GM15510 (cell line): ENCODE measurements around the gene PBLD.

Source experiments
- POLR2A ChIP-seq: IDR thresholded peaks from 3 replicates; pipeline ENCODE4 v1.6.1; 2011; ENCODE audit warnings: borderline replicate concordance; ENCODE audit not compliant: insufficient read length; ENCODE audit errors: extremely low read depth

Gene PBLD

DNA sequence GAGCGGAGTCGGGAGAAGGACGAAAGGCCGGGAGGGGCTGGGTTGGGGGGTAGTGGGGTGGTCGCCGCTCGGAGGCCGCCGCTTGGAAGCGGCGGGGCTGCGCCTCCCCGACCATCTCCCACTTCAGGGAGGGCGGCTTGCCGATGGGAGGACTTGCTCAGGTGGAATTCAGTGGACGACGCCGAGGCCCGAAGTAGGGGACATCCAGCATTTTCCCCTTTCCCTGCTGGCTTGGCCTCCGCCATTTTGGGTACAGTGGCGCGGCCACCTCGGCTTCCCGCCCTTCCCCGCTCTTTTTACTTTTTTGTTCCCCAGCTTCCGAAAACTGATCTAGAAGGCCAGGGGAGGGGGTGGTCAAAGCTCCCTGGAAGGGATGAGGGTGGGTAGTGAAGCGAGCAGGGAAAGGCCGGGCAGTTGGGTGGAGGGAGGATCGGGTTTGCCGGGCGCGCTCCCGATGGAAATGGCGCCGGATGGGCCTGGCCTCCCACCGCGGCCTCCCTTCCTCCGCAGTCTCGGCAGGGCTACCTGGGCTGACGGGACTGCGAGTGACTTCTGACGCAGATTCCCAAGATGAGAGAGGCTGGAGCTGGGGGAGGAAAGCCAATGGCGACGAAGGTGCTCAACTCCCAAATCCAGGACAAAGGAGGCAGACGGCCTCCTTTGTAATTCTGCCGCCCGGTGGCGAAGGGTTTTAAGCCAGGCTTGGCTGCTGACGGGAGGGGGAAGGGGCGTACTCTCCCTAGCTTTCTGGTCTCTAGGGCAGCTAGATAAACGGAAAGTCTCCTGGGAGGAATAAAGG lies at the start of gene PBLD:
Gene PBLD (minus strand): TSS at position 670 of the 799 bp plus-strand sequence. CDS start 26,084 bp downstream, outside the sequence.
- TF ChIP-seq POLR2A: peak; percentile 45

- TF ChIP-seq POLR2A: no peak
These were observed 38.9 kb upstream of the PBLD start for GRCh38 chr10:68371604-68372003.

DNA sequence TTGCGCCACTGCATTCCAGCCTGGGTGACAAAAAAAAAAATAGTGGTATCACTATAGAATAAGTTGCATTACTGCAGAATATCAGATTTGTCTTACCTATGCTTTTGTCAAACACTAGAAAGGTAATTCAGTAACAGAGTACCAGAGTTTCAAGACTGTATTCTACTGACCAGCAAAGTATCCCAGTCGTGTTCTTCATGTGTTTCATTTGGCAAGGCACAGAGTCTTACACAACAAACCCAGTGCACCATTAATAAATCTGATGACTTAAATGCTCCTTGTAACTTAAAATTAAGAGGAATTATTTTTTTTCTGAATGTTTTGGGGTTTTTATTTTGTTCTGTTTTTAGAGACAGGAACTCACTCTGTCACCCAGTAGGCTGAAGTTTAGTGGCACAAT lies 34.4 kb upstream of the PBLD start:
- TF ChIP-seq POLR2A: no peak

- TF ChIP-seq POLR2A: no peak
These were observed 33.9 kb upstream of the PBLD start for GRCh38 chr10:68366600-68366999.

- no peak for TF ChIP-seq POLR2A
These were observed 32.9 kb upstream of the PBLD start for GRCh38 chr10:68365611-68366010.

- no peak for TF ChIP-seq POLR2A
These were observed 31.6 kb upstream of the PBLD start for GRCh38 chr10:68364101-68364886.

DNA sequence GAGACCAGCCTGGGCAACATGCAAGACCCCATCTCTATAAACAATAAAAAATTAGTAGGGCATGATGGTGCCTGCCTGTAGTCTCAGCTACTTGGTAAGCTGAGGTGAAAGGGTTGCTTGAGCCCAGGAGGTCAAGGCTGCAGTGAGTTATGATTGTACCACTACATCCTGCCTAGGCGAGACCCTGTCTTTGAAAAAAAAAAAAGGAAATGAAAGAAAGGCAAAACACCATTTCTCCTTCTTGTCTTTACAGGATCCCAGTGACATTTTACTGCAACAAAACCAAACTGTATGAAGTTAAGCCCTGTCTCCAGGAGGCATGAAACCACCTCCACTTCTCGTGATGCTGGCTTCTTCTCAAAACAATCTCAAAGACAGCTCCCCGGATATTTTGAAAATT lies 29.9 kb upstream of the PBLD start:
- no peak for TF ChIP-seq POLR2A

DNA sequence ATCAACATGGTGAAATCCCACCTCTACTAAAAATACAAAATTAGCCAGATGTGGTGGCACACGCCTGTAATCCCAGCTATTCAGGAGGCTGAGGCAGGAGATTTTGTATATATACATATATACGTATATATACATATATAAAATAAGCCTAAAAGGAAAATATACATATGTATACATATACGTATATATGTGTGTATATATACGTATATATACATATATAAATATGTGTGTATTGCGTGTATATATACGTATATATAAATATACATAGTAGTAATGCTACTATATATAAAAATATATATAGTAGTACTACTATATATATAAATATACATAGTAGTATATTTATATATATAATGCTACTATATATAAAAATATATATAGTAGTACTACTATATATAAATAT lies 26.5 kb upstream of the PBLD start:
- TF ChIP-seq POLR2A: no peak

GRCh38 chr10:68353537-68353936 lies 20.8 kb upstream of the PBLD start:
- no peak for TF ChIP-seq POLR2A

DNA sequence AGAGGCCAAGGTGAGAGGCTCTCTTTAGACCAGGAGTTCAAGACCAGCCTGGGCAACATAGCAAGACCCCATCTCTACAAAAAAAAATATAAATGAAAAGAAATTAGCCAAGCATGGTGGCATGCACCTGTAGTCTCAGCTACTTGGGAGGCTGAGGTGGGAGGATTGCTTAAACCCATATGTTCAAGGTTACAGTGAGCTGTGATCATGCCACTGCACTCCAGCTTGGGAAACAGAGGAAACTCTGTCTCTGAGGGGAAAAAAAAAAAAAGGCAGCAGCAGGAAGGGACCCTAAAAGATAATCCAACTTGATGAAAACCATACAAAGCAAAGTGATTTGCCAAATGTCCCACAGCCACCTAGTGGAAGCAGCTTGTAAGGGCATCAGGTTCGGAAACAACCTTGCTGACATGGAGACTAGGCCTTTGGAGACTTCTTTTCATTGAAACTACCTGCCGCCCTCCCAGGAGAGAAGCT lies 15.6 kb upstream of the PBLD start:
- TF ChIP-seq POLR2A: no peak

DNA sequence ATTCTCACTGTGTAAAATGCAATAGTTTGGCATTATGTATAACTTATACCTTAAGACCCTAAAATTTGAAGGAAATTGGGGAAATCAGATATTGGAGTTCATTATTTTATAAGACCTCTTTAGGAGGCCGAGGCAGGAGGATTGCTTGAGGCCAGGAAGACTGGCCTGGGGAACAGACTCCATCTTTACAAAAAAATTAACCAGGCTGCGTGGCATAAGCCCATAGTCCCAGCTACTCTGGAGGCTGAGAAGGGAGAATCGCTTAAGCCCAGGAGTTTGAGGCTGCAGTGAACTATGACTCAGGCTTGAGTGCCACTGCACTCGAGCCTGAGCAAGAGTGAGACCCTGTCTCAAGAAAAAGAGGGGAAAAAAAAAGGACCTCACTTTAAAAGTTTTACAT lies 14.0 kb upstream of the PBLD start:
- no peak for TF ChIP-seq POLR2A

GRCh38 chr10:68345621-68346020 lies 12.9 kb upstream of the PBLD start:
- no peak for TF ChIP-seq POLR2A

DNA sequence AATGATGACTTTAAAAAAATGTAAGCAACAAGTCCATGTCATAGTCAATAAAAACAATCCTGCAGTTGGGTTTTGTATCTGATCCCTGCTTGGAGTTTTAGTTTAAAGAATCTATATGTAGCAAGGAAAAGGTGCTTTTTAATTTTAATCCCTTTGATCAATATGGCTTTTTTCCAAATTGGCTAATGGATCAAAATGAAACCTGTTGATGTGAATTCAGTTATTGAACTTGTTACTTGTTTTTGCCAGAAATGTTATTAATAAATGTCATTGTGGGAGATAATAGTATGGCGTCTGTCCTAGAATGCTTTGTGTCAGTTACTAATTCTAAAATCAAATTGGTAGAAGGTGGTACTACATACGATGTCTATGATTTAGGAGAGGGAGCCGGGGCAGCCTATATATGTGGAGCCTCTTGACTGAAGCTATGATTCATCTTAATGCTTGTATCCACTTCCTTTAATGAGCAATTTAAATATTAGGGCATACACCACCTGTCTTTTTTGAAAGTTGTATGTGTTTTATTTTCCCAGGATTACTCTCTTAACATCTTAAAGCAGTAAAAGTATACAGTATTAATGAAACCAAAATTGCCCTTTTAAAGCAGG lies 10.3 kb upstream of the PBLD start:
- TF ChIP-seq POLR2A: no peak

GRCh38 chr10:68340358-68341080 lies 7.8 kb upstream of the PBLD start:
- TF ChIP-seq POLR2A: no peak
